ENCODE data around the gene PPP1R37. TPM values are rescaled to one million over a fixed set of nuclear protein-coding genes. Genes with fewer than 3 reads are reported as not detected.

The PPP1R37 gene
- total RNA-seq, 1 donor from 2014 or later, result 16.2 TPM

GRCh38 chr19:45163751-45164460, 70.9 kb downstream of the PPP1R37 start:
- peaks cover 29 to 41% (median 33%) of the 10 kb centered on the region in 3 donors for H3K27me3 ChIP-seq (ENCODE audit: control insufficient read depth in 3 of 3, insufficient read depth in 3 of 3, low read length in 3 of 3)

GRCh38 chr19:45164577-45165335, 71.8 kb downstream of the PPP1R37 start:
- Histone ChIP-seq H3K9me3 (ENCODE audit: control insufficient read depth in 3 of 3, low read length in 3 of 3) (no peaks in the 10 kb centered on the region), H3K27me3 (ENCODE audit: control insufficient read depth in 3 of 3, insufficient read depth in 3 of 3, low read length in 3 of 3) (peaks cover 25 to 33% (median 26%) of the 10 kb centered on the region in 3 donors), H3K27ac (ENCODE audit: low read depth, low read length) (no peak overlapping the region), H3K9ac (ENCODE audit: low read depth in 1 of 3, low read length in 3 of 3) (no peak overlapping the region), H3K4me3 (ENCODE audit: low read length in 3 of 3) (no peak overlapping the region), H3K4me1 (ENCODE audit: control insufficient read depth in 3 of 3, insufficient read depth in 3 of 3, low read length in 3 of 3) (peaks cover 4 to 9% (median 5%) of the 10 kb centered on the region in 3 donors), H3K36me3 (ENCODE audit: control insufficient read depth in 3 of 3, insufficient read depth in 3 of 3, low read length in 3 of 3) (no peaks in the 10 kb centered on the region)

More at GRCh38 chr19:45163751-45164460, 70.9 kb downstream of the PPP1R37 start:
- Histone ChIP-seq H3K4me3 (ENCODE audit: low read length in 3 of 3) (no peak overlapping the region), H3K9me3 (ENCODE audit: control insufficient read depth in 3 of 3, low read length in 3 of 3) (no peaks in the 10 kb centered on the region), H3K36me3 (ENCODE audit: control insufficient read depth in 3 of 3, insufficient read depth in 3 of 3, low read length in 3 of 3) (no peaks in the 10 kb centered on the region), H3K4me1 (ENCODE audit: control insufficient read depth in 3 of 3, insufficient read depth in 3 of 3, low read length in 3 of 3) (peaks cover 4 to 9% (median 5%) of the 10 kb centered on the region in 3 donors), H3K9ac (ENCODE audit: low read depth in 1 of 3, low read length in 3 of 3) (no peak overlapping the region), H3K27ac (ENCODE audit: low read depth, low read length) (no peak overlapping the region)

GRCh38 chr19:45166723-45167252, 73.8 kb downstream of the PPP1R37 start:
- Histone ChIP-seq H3K4me3 (ENCODE audit: low read length in 3 of 3) (no peak overlapping the region), H3K27me3 (ENCODE audit: control insufficient read depth in 3 of 3, insufficient read depth in 3 of 3, low read length in 3 of 3) (peaks cover 5 to 13% (median 6%) of the 10 kb centered on the region in 3 donors), H3K9me3 (ENCODE audit: control insufficient read depth in 3 of 3, low read length in 3 of 3) (no peaks in the 10 kb centered on the region), H3K9ac (ENCODE audit: low read depth in 1 of 3, low read length in 3 of 3) (no peak overlapping the region), H3K27ac (ENCODE audit: low read depth, low read length) (no peak overlapping the region), H3K4me1 (ENCODE audit: control insufficient read depth in 3 of 3, insufficient read depth in 3 of 3, low read length in 3 of 3) (peaks cover 4 to 9% (median 4%) of the 10 kb centered on the region in 3 donors), H3K36me3 (ENCODE audit: control insufficient read depth in 3 of 3, insufficient read depth in 3 of 3, low read length in 3 of 3) (no peaks in the 10 kb centered on the region)

GRCh38 chr19:45168767-45169351, 75.9 kb downstream of the PPP1R37 start:
- Histone ChIP-seq H3K9me3 (ENCODE audit: control insufficient read depth in 3 of 3, low read length in 3 of 3) (no peaks in the 10 kb centered on the region), H3K27me3 (ENCODE audit: control insufficient read depth in 3 of 3, insufficient read depth in 3 of 3, low read length in 3 of 3) (no peaks in the 10 kb centered on the region), H3K27ac (ENCODE audit: low read depth, low read length) (no peak overlapping the region), H3K36me3 (ENCODE audit: control insufficient read depth in 3 of 3, insufficient read depth in 3 of 3, low read length in 3 of 3) (no peaks in the 10 kb centered on the region), H3K4me3 (ENCODE audit: low read length in 3 of 3) (no peak overlapping the region), H3K9ac (ENCODE audit: low read depth in 1 of 3, low read length in 3 of 3) (no peak overlapping the region), H3K4me1 (ENCODE audit: control insufficient read depth in 3 of 3, insufficient read depth in 3 of 3, low read length in 3 of 3) (peaks cover 4 to 11% (median 4%) of the 10 kb centered on the region in 3 donors)

- Histone ChIP-seq H3K27ac (ENCODE audit: low read depth, low read length) (no peak overlapping the region), H3K9ac (ENCODE audit: low read depth in 1 of 3, low read length in 3 of 3) (no peak overlapping the region), H3K4me3 (ENCODE audit: low read length in 3 of 3) (no peak overlapping the region), H3K27me3 (ENCODE audit: control insufficient read depth in 3 of 3, insufficient read depth in 3 of 3, low read length in 3 of 3) (no peaks in the 10 kb centered on the region), H3K36me3 (ENCODE audit: control insufficient read depth in 3 of 3, insufficient read depth in 3 of 3, low read length in 3 of 3) (no peaks in the 10 kb centered on the region), H3K4me1 (ENCODE audit: control insufficient read depth in 3 of 3, insufficient read depth in 3 of 3, low read length in 3 of 3) (peaks cover 0 to 11% (median 4%) of the 10 kb centered on the region in 3 donors), H3K9me3 (ENCODE audit: control insufficient read depth in 3 of 3, low read length in 3 of 3) (no peaks in the 10 kb centered on the region)
Measured at GRCh38 chr19:45169602-45170001, 76.6 kb downstream of the PPP1R37 start.

- Histone ChIP-seq H3K9me3 (ENCODE audit: control insufficient read depth in 3 of 3, low read length in 3 of 3) (no peaks in the 10 kb centered on the region), H3K27ac (ENCODE audit: low read depth, low read length) (no peak overlapping the region), H3K4me1 (ENCODE audit: control insufficient read depth in 3 of 3, insufficient read depth in 3 of 3, low read length in 3 of 3) (peaks cover 0 to 11% (median 4%) of the 10 kb centered on the region in 3 donors), H3K9ac (ENCODE audit: low read depth in 1 of 3, low read length in 3 of 3) (no peak overlapping the region), H3K36me3 (ENCODE audit: control insufficient read depth in 3 of 3, insufficient read depth in 3 of 3, low read length in 3 of 3) (no peaks in the 10 kb centered on the region), H3K4me3 (ENCODE audit: low read length in 3 of 3) (no peak overlapping the region), H3K27me3 (ENCODE audit: control insufficient read depth in 3 of 3, insufficient read depth in 3 of 3, low read length in 3 of 3) (no peaks in the 10 kb centered on the region)
Measured at GRCh38 chr19:45170146-45171106, 77.4 kb downstream of the PPP1R37 start.

GRCh38 chr19:45171211-45171623, 78.2 kb downstream of the PPP1R37 start:
- H3K4me1 ChIP-seq (ENCODE audit: control insufficient read depth in 3 of 3, insufficient read depth in 3 of 3, low read length in 3 of 3), result peaks cover 0 to 11% (median 4%) of the 10 kb centered on the region in 3 donors
- no peak overlapping the region for H3K27ac ChIP-seq (ENCODE audit: low read depth, low read length)
- no peaks in the 10 kb centered on the region for H3K9me3 ChIP-seq (ENCODE audit: control insufficient read depth in 3 of 3, low read length in 3 of 3)
- no peak overlapping the region for H3K4me3 ChIP-seq (ENCODE audit: low read length in 3 of 3)
- no peaks in the 10 kb centered on the region for H3K36me3 ChIP-seq (ENCODE audit: control insufficient read depth in 3 of 3, insufficient read depth in 3 of 3, low read length in 3 of 3)
- no peak overlapping the region for H3K9ac ChIP-seq (ENCODE audit: low read depth in 1 of 3, low read length in 3 of 3)
- H3K27me3 ChIP-seq (ENCODE audit: control insufficient read depth in 3 of 3, insufficient read depth in 3 of 3, low read length in 3 of 3), result no peaks in the 10 kb centered on the region

- H3K4me3 ChIP-seq (ENCODE audit: low read length in 3 of 3), result no peak overlapping the region
- H3K9me3 ChIP-seq (ENCODE audit: control insufficient read depth in 3 of 3, low read length in 3 of 3), result no peaks in the 10 kb centered on the region
- no peak overlapping the region for H3K27ac ChIP-seq (ENCODE audit: low read depth, low read length)
- peaks cover 1 to 7% (median 4%) of the 10 kb centered on the region in 3 donors for H3K4me1 ChIP-seq (ENCODE audit: control insufficient read depth in 3 of 3, insufficient read depth in 3 of 3, low read length in 3 of 3)
- H3K36me3 ChIP-seq (ENCODE audit: control insufficient read depth in 3 of 3, insufficient read depth in 3 of 3, low read length in 3 of 3), result no peaks in the 10 kb centered on the region
- no peaks in the 10 kb centered on the region for H3K27me3 ChIP-seq (ENCODE audit: control insufficient read depth in 3 of 3, insufficient read depth in 3 of 3, low read length in 3 of 3)
- no peak overlapping the region for H3K9ac ChIP-seq (ENCODE audit: low read depth in 1 of 3, low read length in 3 of 3)
Measured at GRCh38 chr19:45172173-45172572, 79.2 kb downstream of the PPP1R37 start.

- peaks cover 6 to 13% (median 10%) of the 10 kb centered on the region in 3 donors for H3K4me1 ChIP-seq (ENCODE audit: control insufficient read depth in 3 of 3, insufficient read depth in 3 of 3, low read length in 3 of 3)
- H3K27ac ChIP-seq (ENCODE audit: low read depth, low read length), result no peak overlapping the region
- H3K36me3 ChIP-seq (ENCODE audit: control insufficient read depth in 3 of 3, insufficient read depth in 3 of 3, low read length in 3 of 3), result no peaks in the 10 kb centered on the region
Measured at GRCh38 chr19:45172611-45173208, 79.7 kb downstream of the PPP1R37 start.

More at GRCh38 chr19:45172611-45173208, 79.7 kb downstream of the PPP1R37 start:
- Histone ChIP-seq H3K4me3 (ENCODE audit: low read length in 3 of 3) (no peak overlapping the region), H3K9me3 (ENCODE audit: control insufficient read depth in 3 of 3, low read length in 3 of 3) (no peaks in the 10 kb centered on the region), H3K27me3 (ENCODE audit: control insufficient read depth in 3 of 3, insufficient read depth in 3 of 3, low read length in 3 of 3) (no peaks in the 10 kb centered on the region), H3K9ac (ENCODE audit: low read depth in 1 of 3, low read length in 3 of 3) (no peak overlapping the region)

Data from skeletal muscle tissue (tissue), 4 donors.